K562 (cell line): Measurements from ENCODE around the gene HOMEZ. TPM values are rescaled to one million over a fixed set of nuclear protein-coding genes. Genes with fewer than 3 reads are reported as not detected.

Experiments
- ATAC-seq: fragments of 200-7000 bp; cut with Tn5 transposase; 3 replicates; pipeline ENCODE4 v1.9.1; 2020; ENCODE audit warnings: moderate library complexity
- BruUV-seq: library from RNA; stranded (reverse); fragments of 400-500 nt; replicated peaks from 2 replicates; lab custom pipeline; 2021; lab: Mats Ljungman, UMichigan
- CTCF ChIA-PET: fragments of 300-600 bp; formaldehyde crosslinking; extraction: SDS; loops from one replicate; lab custom pipeline; 2021; ENCODE audit warnings: low intra/inter-chr PET ratio; lab: Yijun Ruan, JAX
- POLR2A ChIA-PET: fragments of 300-600, 350-650 bp; sonication (Branson Sonifier 250); formaldehyde crosslinking; extraction: SDS; loops from one replicate; lab custom pipeline; 2021; ENCODE audit warnings: antibody characterized with exemption, inconsistent platforms; lab: Yijun Ruan, JAX
- DNase-seq, 4 experiments: peaks; one replicate each; pipeline versions ENCODE4 v3.0.0 to v3.0.0-alpha.2; 2011 to 2018; ENCODE audit warnings: low spot score in 3 of 4, mixed read lengths in 3 of 4; ENCODE audit errors: extremely low read depth in 1 of 4
- FAIRE-seq: peaks from 2 replicates; lab custom pipeline; 2011; peaks lifted over from hg19 to GRCh38; lab: Jason Lieb, UNC
- H2AFZ ChIP-seq: 2 replicates; pipeline ENCODE4 v1.6.0; 2011; ENCODE audit warnings: low read depth, low read length, control low read depth, inconsistent platforms
- H3K27ac ChIP-seq: fragments of 200-600 bp; 3 replicates; pipeline ENCODE4 v1.8.0; 2011; ENCODE audit warnings: low read depth, mild to moderate bottlenecking, control low read depth, inconsistent platforms, low read length, moderate library complexity, mixed read lengths; ENCODE audit errors: extremely low read depth
- H3K27me3 ChIP-seq, 2 experiments: fragments of 300-600 bp in 1 of 2; 2 replicates in 1 of 2; 3 replicates in 1 of 2; pipeline versions ENCODE4 v1.6.0 to v1.8.0; 2011; ENCODE audit warnings: inconsistent platforms in 2 of 2, low read length in 2 of 2, mild to moderate bottlenecking in 1 of 2, mixed read lengths in 1 of 2, moderate library complexity in 1 of 2; ENCODE audit not compliant: control insufficient read depth in 2 of 2, insufficient read depth in 2 of 2
- H3K36me3 ChIP-seq: fragments of 300-600 bp; 3 replicates; pipeline ENCODE4 v1.8.0; 2011; ENCODE audit warnings: mild to moderate bottlenecking, low read length, inconsistent platforms; ENCODE audit not compliant: control insufficient read depth, insufficient read depth
- H3K4me1 ChIP-seq, 2 experiments: fragments of 200-600 bp in 1 of 2; replicated peaks in 1 of 2; 2 replicates in 1 of 2; 3 replicates in 1 of 2; pipeline versions ENCODE4 v1.5.1 to v1.8.0; 2011; ENCODE audit warnings: inconsistent platforms in 2 of 2, low read length in 2 of 2, mild to moderate bottlenecking in 1 of 2, mixed read lengths in 1 of 2, moderate library complexity in 1 of 2; ENCODE audit not compliant: control insufficient read depth in 2 of 2, insufficient read depth in 2 of 2
- H3K4me2 ChIP-seq: 2 replicates; pipeline ENCODE4 v1.6.1; 2011; ENCODE audit warnings: low read length, control low read depth, inconsistent platforms, mixed read lengths; ENCODE audit not compliant: insufficient read depth
- H3K4me3 ChIP-seq: fragments of 200-600 bp; sonication (generic), shearing (Covaris generic); 2 replicates; pipeline ENCODE4 v1.5.1; 2016; ENCODE audit warnings: control low read depth, inconsistent platforms
- H3K79me2 ChIP-seq: fragments of 200-600 bp; 3 replicates; pipeline ENCODE4 v1.8.0; 2011; ENCODE audit warnings: low read length, inconsistent platforms; ENCODE audit not compliant: control insufficient read depth, insufficient read depth
- H3K9ac ChIP-seq, 2 experiments: 2 replicates each; pipeline versions ENCODE4 v1.6.0 to v1.6.1; 2011; ENCODE audit warnings: low read depth in 2 of 2, low read length in 2 of 2, control low read depth in 1 of 2, inconsistent platforms in 1 of 2, mild to moderate bottlenecking in 1 of 2, mixed read lengths in 1 of 2; ENCODE audit not compliant: insufficient read depth in 1 of 2
- H3K9me1 ChIP-seq: one replicate; pipeline ENCODE4 v1.6.0; 2011; ENCODE audit warnings: inconsistent platforms, mild to moderate bottlenecking, low read length, moderate library complexity; ENCODE audit not compliant: control insufficient read depth, insufficient read depth
- H3K9me3 ChIP-seq: replicated peaks from 2 replicates; pipeline ENCODE4 v1.5.1; 2011; ENCODE audit warnings: low read depth, low read length, inconsistent platforms; ENCODE audit not compliant: control insufficient read depth, insufficient read depth
- H4K20me1 ChIP-seq: replicated peaks from 2 replicates; pipeline ENCODE4 v1.6.1; 2011; ENCODE audit warnings: low read length, inconsistent platforms, mixed read lengths; ENCODE audit not compliant: control insufficient read depth, insufficient read depth
- ATF3 ChIP-seq, 2 experiments: fragments of 450-650 bp in 1 of 2; sonication (generic) in 1 of 2; formaldehyde crosslinking in 1 of 2; IDR thresholded peaks in 1 of 2; conservative IDR thresholded peaks in 1 of 2; 2 replicates each; pipeline versions ENCODE4 v1.6.1 to v1.8.1; 2016 to 2023; ENCODE audit warnings: mild to moderate bottlenecking in 2 of 2, moderate library complexity in 2 of 2, inconsistent platforms in 1 of 2, missing genetic modification reagents in 1 of 2
- ATF7 ChIP-seq: fragments of 450-650 bp; IDR thresholded peaks from 2 replicates; pipeline ENCODE4 v1.7.1; 2014; ENCODE audit warnings: mild to moderate bottlenecking, moderate library complexity
- BRD9 ChIP-seq: fragments of 450-650 bp; IDR thresholded peaks from 2 replicates; pipeline ENCODE4 v1.6.1; 2018; ENCODE audit warnings: low read depth; ENCODE audit not compliant: partially characterized antibody
- C11orf30 ChIP-seq: fragments of 450-650 bp; IDR thresholded peaks from 2 replicates; pipeline ENCODE4 v1.6.1; 2016; ENCODE audit warnings: low read depth, mild to moderate bottlenecking
- CEBPG ChIP-seq, 3 experiments: fragments of 200-800 bp in 1 of 3; sonication (Bioruptor generic) in 1 of 3; sonication (generic) in 1 of 3; formaldehyde crosslinking in 1 of 3; IDR thresholded peaks in 2 of 3; conservative IDR thresholded peaks in 1 of 3; 2 replicates each; pipeline versions ENCODE4 v1.6.1 to v1.8.0; 2016 to 2022; ENCODE audit warnings: missing compliant biosample characterization in 2 of 3, missing genetic modification characterization in 2 of 3, mild to moderate bottlenecking in 1 of 3, missing genetic modification reagents in 1 of 3
- MEF2A ChIP-seq: IDR thresholded peaks from 2 replicates; pipeline ENCODE4 v1.6.1; 2011; ENCODE audit warnings: low read depth, mild to moderate bottlenecking, low read length, moderate library complexity; ENCODE audit not compliant: control insufficient read depth
- NFRKB ChIP-seq: fragments of 450-650 bp; IDR thresholded peaks from 2 replicates; pipeline ENCODE4 v1.6.1; 2016; ENCODE audit warnings: low read depth
- PTRF ChIP-seq: fragments of 450-650 bp; IDR thresholded peaks from 2 replicates; pipeline ENCODE4 v1.6.1; 2016; ENCODE audit warnings: mild to moderate bottlenecking, missing genetic modification characterization, missing compliant biosample characterization
- SP2 ChIP-seq: IDR thresholded peaks from 2 replicates; pipeline ENCODE4 v1.6.1; 2011; ENCODE audit warnings: mild to moderate bottlenecking, low read depth, low read length, moderate library complexity; ENCODE audit not compliant: poor library complexity, severe bottlenecking; ENCODE audit errors: extremely low read depth
- WGBS: fragments of 100-300 bp; shearing (Covaris generic); methylation state at CpG from one replicate; pipeline ENCODE4 v1.1.6; 2016; ENCODE audit warnings: low coverage, mixed read lengths; ENCODE audit not compliant: insufficient coverage; ENCODE audit errors: missing lambda C conversion rate; 5-methylcytosine and 5-hydroxymethylcytosine counted together
- in situ Hi-C: fragments of 300-500 bp; cut with MboI; formaldehyde crosslinking; loops from 4 replicates; pipeline ENCODE4 v1.15.0; 2018; ENCODE audit warnings: inconsistent platforms, mixed read lengths
- intact Hi-C: fragments of 100-400 bp; cut with micrococcal nuclease; formaldehyde crosslinking; loops from 2 replicates; pipeline ENCODE4 v1.14.2; 2022
- polyA plus RNA-seq, 8 experiments: library from polyadenylated mRNA; depleted of rRNA in 4 of 8; stranded (reverse) in 5 of 8; unstranded in 3 of 8; fragments of >200 nt; fragmentation: Nextera tagmentation in 2 of 8; fragmentation: Illumina TruSeq in 1 of 8; extraction: Ambion mirVana in 2 of 8; extraction: Trizol in 1 of 8; gene quantifications; 2 replicates each; pipeline versions ENCODE4 v1.2.1 to v1.2.3, GENCODE V29; 2011 to 2014; ENCODE audit warnings: inconsistent platforms in 1 of 8, missing spikeins in 1 of 8
- total RNA-seq, 7 experiments: library from RNA; depleted of rRNA in 6 of 7; stranded (reverse); fragments of >200 nt in 6 of 7; fragmentation: Illumina TruSeq in 2 of 7; extraction: Trizol in 2 of 7; gene quantifications; 2 replicates each; pipeline versions ENCODE4 v1.2.1 to v1.2.3, GENCODE V29; 2011 to 2021; ENCODE audit warnings: low replicate concordance in 1 of 7
- TF ChIP-seq, protein P1 (sequence below), 2 experiments: fragments of 450-650 bp; IDR thresholded peaks; 2 replicates each; pipeline ENCODE4 v1.6.1; 2018; ENCODE audit warnings: mild to moderate bottlenecking in 2 of 2, low read depth in 1 of 2; ENCODE audit not compliant: partially characterized antibody in 2 of 2

HOMEZ gene
- total and polyA plus RNA-seq, 9 of the 15 experiments (the other 6 are each of a cell fraction or from before 2014, with no cell fraction given) = 3.0 to 30.2 (median 16.9) TPM

- 11% methylated on average over 4 of the region's 4 CpGs for WGBS
- no TSS peak for BruUV-seq
- H3K9me3 ChIP-seq = no peaks in the 10 kb centered on the region
- no peak overlapping the region for H2AFZ ChIP-seq
- no peak overlapping the region for H3K4me2 ChIP-seq
- TF ChIP-seq CEBPG (CRISPR knock-in tag; IDR thresholded peaks at IDR 0.05) = no peak
- TF ChIP-seq CEBPG (tag; conservative IDR thresholded peaks at IDR 0.05 in 1 of 2, IDR thresholded peaks at IDR 0.05 in 1 of 2) = peak; percentile 30 to 36; a peak in 1 of 4 replicates
- peak; percentile 49; the same call in 1 of the 2 replicates for TF ChIP-seq ATF7
- no peak for TF ChIP-seq PTRF (tag)
- peak; percentile 26; the same call in 1 of the 2 replicates for TF ChIP-seq C11orf30
- TF ChIP-seq SP2 = no peak
- no peak for TF ChIP-seq NFRKB
- peak; percentile 76 for TF ChIP-seq ATF3 (IDR thresholded peaks at IDR 0.05)
- no peak for TF ChIP-seq ATF3 (CRISPR knock-in tag; conservative IDR thresholded peaks at IDR 0.05)
- TF ChIP-seq MEF2A = no peak
- TF ChIP-seq BRD9 = no peak
- TF ChIP-seq, protein P1, sequence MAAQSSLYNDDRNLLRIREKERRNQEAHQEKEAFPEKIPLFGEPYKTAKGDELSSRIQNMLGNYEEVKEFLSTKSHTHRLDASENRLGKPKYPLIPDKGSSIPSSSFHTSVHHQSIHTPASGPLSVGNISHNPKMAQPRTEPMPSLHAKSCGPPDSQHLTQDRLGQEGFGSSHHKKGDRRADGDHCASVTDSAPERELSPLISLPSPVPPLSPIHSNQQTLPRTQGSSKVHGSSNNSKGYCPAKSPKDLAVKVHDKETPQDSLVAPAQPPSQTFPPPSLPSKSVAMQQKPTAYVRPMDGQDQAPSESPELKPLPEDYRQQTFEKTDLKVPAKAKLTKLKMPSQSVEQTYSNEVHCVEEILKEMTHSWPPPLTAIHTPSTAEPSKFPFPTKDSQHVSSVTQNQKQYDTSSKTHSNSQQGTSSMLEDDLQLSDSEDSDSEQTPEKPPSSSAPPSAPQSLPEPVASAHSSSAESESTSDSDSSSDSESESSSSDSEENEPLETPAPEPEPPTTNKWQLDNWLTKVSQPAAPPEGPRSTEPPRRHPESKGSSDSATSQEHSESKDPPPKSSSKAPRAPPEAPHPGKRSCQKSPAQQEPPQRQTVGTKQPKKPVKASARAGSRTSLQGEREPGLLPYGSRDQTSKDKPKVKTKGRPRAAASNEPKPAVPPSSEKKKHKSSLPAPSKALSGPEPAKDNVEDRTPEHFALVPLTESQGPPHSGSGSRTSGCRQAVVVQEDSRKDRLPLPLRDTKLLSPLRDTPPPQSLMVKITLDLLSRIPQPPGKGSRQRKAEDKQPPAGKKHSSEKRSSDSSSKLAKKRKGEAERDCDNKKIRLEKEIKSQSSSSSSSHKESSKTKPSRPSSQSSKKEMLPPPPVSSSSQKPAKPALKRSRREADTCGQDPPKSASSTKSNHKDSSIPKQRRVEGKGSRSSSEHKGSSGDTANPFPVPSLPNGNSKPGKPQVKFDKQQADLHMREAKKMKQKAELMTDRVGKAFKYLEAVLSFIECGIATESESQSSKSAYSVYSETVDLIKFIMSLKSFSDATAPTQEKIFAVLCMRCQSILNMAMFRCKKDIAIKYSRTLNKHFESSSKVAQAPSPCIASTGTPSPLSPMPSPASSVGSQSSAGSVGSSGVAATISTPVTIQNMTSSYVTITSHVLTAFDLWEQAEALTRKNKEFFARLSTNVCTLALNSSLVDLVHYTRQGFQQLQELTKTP (IDR thresholded peaks at IDR 0.05; ENCODE audit: low read depth in 1 of 2, partially characterized antibody in 2 of 2) = no peak
- DNase-seq (no peak), FAIRE-seq (no peak), ATAC-seq (no peak)
- no peaks in the 10 kb centered on the region for H3K36me3 ChIP-seq
- H3K79me2 ChIP-seq = no peaks in the 10 kb centered on the region
- intact Hi-C loops (no loop called here), in situ Hi-C loops (no loop called here)
- no peak overlapping the region for H3K4me3 ChIP-seq
- H3K27me3 ChIP-seq = no peaks in the 10 kb centered on the region; a peak in 1 of 5 replicates
- CTCF ChIA-PET = no interaction called here
- POLR2A ChIA-PET = interaction anchor here (0.5 kb wide), 1 partner anchor 14 kb away, joined by 3 read pairs; no protein-coding TSS in a partner anchor
- no peak overlapping the region for H3K27ac ChIP-seq
- H3K4me1 ChIP-seq = no peaks in the 10 kb centered on the region; a peak in 3 of 5 replicates
- no peaks in the 10 kb centered on the region for H4K20me1 ChIP-seq
- H3K9ac ChIP-seq = no peak overlapping the region
- no peaks in the 10 kb centered on the region for H3K9me1 ChIP-seq
Measured at GRCh38 chr14:23252420-23253333, 33.3 kb downstream of the HOMEZ start.
